Endothelial cell of umbilical vein (primary cell): Measurements from ENCODE around the gene ARID1B. TPM values are rescaled to one million over a fixed set of nuclear protein-coding genes. Genes with fewer than 3 reads are reported as not detected.

Experiments used
- BruUV-seq: library from RNA; stranded (reverse); fragments of 400-500 nt; replicated peaks from 2 replicates; lab custom pipeline; 2021; lab: Mats Ljungman, UMichigan
- CTCF ChIA-PET: fragments of 300-600, 350-600 bp; sonication (Branson Sonifier 250); formaldehyde crosslinking; loops from one replicate; lab custom pipeline; 2021; ENCODE audit warnings: antibody characterized with exemption, inconsistent platforms; lab: Charles Lee
- POLR2A ChIA-PET: fragments of 300-600, 350-600 bp; sonication (Branson Sonifier 250); formaldehyde crosslinking; loops from one replicate; lab custom pipeline; 2021; ENCODE audit warnings: antibody characterized with exemption, inconsistent platforms; lab: Charles Lee
- DNase-seq: peaks from one replicate; pipeline ENCODE4 v3.0.0-alpha.2; 2011; ENCODE audit warnings: low read depth, low spot score
- FAIRE-seq: peaks from 2 replicates; lab custom pipeline; 2011; peaks lifted over from hg19 to GRCh38; lab: Jason Lieb, UNC
- H2AFZ ChIP-seq: 2 replicates; pipeline ENCODE4 v1.6.0; 2012; ENCODE audit warnings: low read depth, low read length, control low read depth, inconsistent platforms
- H3K27ac ChIP-seq: 2 replicates; pipeline ENCODE4 v1.5.1; 2011; ENCODE audit warnings: low read depth, mild to moderate bottlenecking, control low read depth, low read length, moderate library complexity; ENCODE audit not compliant: insufficient read depth
- H3K27me3 ChIP-seq, 2 experiments: 2 replicates each; pipeline versions ENCODE4 v1.6.0 to v1.6.1; 2011; ENCODE audit warnings: low read length in 2 of 2, mixed read lengths in 1 of 2; ENCODE audit not compliant: control insufficient read depth in 2 of 2, insufficient read depth in 2 of 2
- H3K36me3 ChIP-seq, 2 experiments: 2 replicates in 1 of 2; 3 replicates in 1 of 2; pipeline ENCODE4 v1.5.1; 2011; ENCODE audit warnings: low read length in 2 of 2, mild to moderate bottlenecking in 1 of 2, moderate library complexity in 1 of 2; ENCODE audit not compliant: control insufficient read depth in 2 of 2, insufficient read depth in 2 of 2; ENCODE audit errors: extremely low read depth in 1 of 2
- H3K4me1 ChIP-seq: 3 replicates; pipeline ENCODE4 v1.5.1; 2011; ENCODE audit warnings: mild to moderate bottlenecking, low read length; ENCODE audit not compliant: control insufficient read depth, insufficient read depth; ENCODE audit errors: extremely low read depth
- H3K4me2 ChIP-seq: 2 replicates; pipeline ENCODE4 v1.6.1; 2011; ENCODE audit warnings: low read length, control low read depth, mixed read lengths; ENCODE audit not compliant: insufficient read depth
- H3K4me3 ChIP-seq, 3 experiments: fragments of 200-600 bp in 1 of 3; sonication (generic), shearing (Covaris generic) in 1 of 3; replicated peaks in 1 of 3; 2 replicates each; pipeline ENCODE4 v1.5.1; 2011 to 2016; ENCODE audit warnings: control low read depth in 3 of 3, low read length in 3 of 3, mild to moderate bottlenecking in 2 of 3, inconsistent platforms in 1 of 3, low read depth in 1 of 3, moderate library complexity in 1 of 3; ENCODE audit not compliant: insufficient read depth in 1 of 3
- H3K79me2 ChIP-seq: 2 replicates; pipeline ENCODE4 v1.6.0; 2012; ENCODE audit warnings: low read length, inconsistent platforms; ENCODE audit not compliant: control insufficient read depth, insufficient read depth
- H3K9ac ChIP-seq: replicated peaks from 2 replicates; pipeline ENCODE3; 2011; ENCODE audit warnings: low read length, control low read depth; ENCODE audit not compliant: insufficient read depth; ENCODE audit errors: extremely low read depth
- H3K9me1 ChIP-seq: replicated peaks from 3 replicates; pipeline ENCODE4 v1.6.0; 2011; ENCODE audit warnings: mild to moderate bottlenecking, low read length; ENCODE audit not compliant: control insufficient read depth, insufficient read depth; ENCODE audit errors: extremely low read depth
- H3K9me3 ChIP-seq: replicated peaks from 2 replicates; pipeline ENCODE4 v1.5.1; 2012; ENCODE audit warnings: low read length, inconsistent platforms; ENCODE audit not compliant: control insufficient read depth, insufficient read depth
- H4K20me1 ChIP-seq: replicated peaks from 2 replicates; pipeline ENCODE3; 2011; ENCODE audit warnings: mild to moderate bottlenecking, low read length; ENCODE audit not compliant: control insufficient read depth, insufficient read depth; ENCODE audit errors: extremely low read depth
- EZH2 ChIP-seq: IDR thresholded peaks from 2 replicates; pipeline ENCODE4 v1.6.1; 2012; ENCODE audit warnings: borderline replicate concordance, low read depth, mild to moderate bottlenecking, moderate library complexity, low read length, inconsistent platforms; ENCODE audit not compliant: severe bottlenecking
- FOS ChIP-seq: IDR thresholded peaks from 2 replicates; pipeline ENCODE4 v1.6.1; 2011; ENCODE audit warnings: mild to moderate bottlenecking, low read length, moderate library complexity, borderline replicate concordance; ENCODE audit not compliant: insufficient read depth
- GATA2 ChIP-seq: IDR thresholded peaks from 2 replicates; pipeline ENCODE4 v1.7.0; 2011; ENCODE audit warnings: low read depth, mild to moderate bottlenecking, moderate library complexity, mixed read lengths, low read length; ENCODE audit not compliant: insufficient read length, insufficient read depth
- JUN ChIP-seq: IDR thresholded peaks from 2 replicates; pipeline ENCODE4 v1.6.1; 2011; ENCODE audit warnings: borderline replicate concordance, low read depth; ENCODE audit not compliant: insufficient read length, insufficient read depth
- MYC ChIP-seq: IDR thresholded peaks from one replicate; pipeline ENCODE4 v1.6.1; 2011; ENCODE audit warnings: mild to moderate bottlenecking, low read depth, low read length
- POLR2A ChIP-seq: IDR thresholded peaks from 2 replicates; pipeline ENCODE4 v1.6.1; 2012; ENCODE audit warnings: low read depth, mild to moderate bottlenecking, control low read depth, low read length
- POLR2AphosphoS5 ChIP-seq: IDR thresholded peaks from 2 replicates; pipeline ENCODE4 v1.6.1; 2012; ENCODE audit warnings: low read depth, mild to moderate bottlenecking, control low read depth, low read length, moderate library complexity; ENCODE audit not compliant: insufficient read depth
- dilution Hi-C: fragments of 300-500 bp; cut with MboI; formaldehyde crosslinking; loops from one replicate; pipeline ENCODE4 v1.15.0; 2019; ENCODE audit warnings: low sequenced_read_pairs; ENCODE audit not compliant: extremely low pct_ligation_motif_present
- intact Hi-C: fragments of 100-400 bp; cut with micrococcal nuclease; formaldehyde crosslinking; loops from one replicate; pipeline ENCODE4 v1.10.0; 2022
- polyA plus RNA-seq, 4 experiments: library from polyadenylated mRNA; depleted of rRNA in 3 of 4; stranded (reverse) in 3 of 4; unstranded in 1 of 4; fragments of >200 nt; gene quantifications; 2 replicates each; pipeline versions ENCODE4 v1.2.1 to v1.2.3, GENCODE V29; 2011 to 2012; ENCODE audit warnings: missing spikeins in 1 of 4
- total RNA-seq: library from RNA; stranded (reverse); gene quantifications from 2 replicates; pipeline ENCODE4 v1.2.3, GENCODE V29; 2021
- TF ChIP-seq, protein P1 (sequence below): IDR thresholded peaks from 2 replicates; pipeline ENCODE4 v1.6.1; 2011; ENCODE audit not compliant: insufficient read depth, insufficient read length
- TF ChIP-seq, protein P2 (sequence below), 2 donors: IDR thresholded peaks; 1 replicate in 1 of 2; 2 replicates in 1 of 2; pipeline ENCODE4 v1.5.1; 2011; ENCODE audit warnings: low read length in 2 of 2, mild to moderate bottlenecking in 2 of 2, moderate library complexity in 2 of 2, control low read depth in 1 of 2, inconsistent platforms in 1 of 2, low read depth in 1 of 2; ENCODE audit not compliant: insufficient read depth in 1 of 2; ENCODE audit errors: extremely low read depth in 1 of 2

The ARID1B gene
- total and polyA plus RNA-seq, 2 donors (not counting 3 experiments of a cell fraction or from before 2014, with no cell fraction given) = 21.8 to 89.5 TPM

GRCh38 chr6:156863504-156863903 is 86.3 kb downstream of the ARID1B start:
- no peak overlapping the region for H3K27ac ChIP-seq
- no peaks in the 10 kb centered on the region for H3K9me1 ChIP-seq
- no peaks in the 10 kb centered on the region for H3K27me3 ChIP-seq
- H3K4me1 ChIP-seq = peaks cover 23% of the 10 kb centered on the region
- no peak overlapping the region for H3K9ac ChIP-seq
- ChIA-PET POLR2A (no interaction called here), CTCF (no interaction called here)
- no peaks in the 10 kb centered on the region for H3K36me3 ChIP-seq
- no peak overlapping the region for H3K4me2 ChIP-seq
- dilution Hi-C loops = no loop called here
- TF ChIP-seq POLR2AphosphoS5 (no peak), FOS (no peak), JUN (no peak), GATA2 (no peak), MYC (no peak), POLR2A (no peak), EZH2 (no peak)
- TF ChIP-seq, protein P1, sequence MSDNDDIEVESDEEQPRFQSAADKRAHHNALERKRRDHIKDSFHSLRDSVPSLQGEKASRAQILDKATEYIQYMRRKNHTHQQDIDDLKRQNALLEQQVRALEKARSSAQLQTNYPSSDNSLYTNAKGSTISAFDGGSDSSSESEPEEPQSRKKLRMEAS = no peak
- TF ChIP-seq, protein P2, sequence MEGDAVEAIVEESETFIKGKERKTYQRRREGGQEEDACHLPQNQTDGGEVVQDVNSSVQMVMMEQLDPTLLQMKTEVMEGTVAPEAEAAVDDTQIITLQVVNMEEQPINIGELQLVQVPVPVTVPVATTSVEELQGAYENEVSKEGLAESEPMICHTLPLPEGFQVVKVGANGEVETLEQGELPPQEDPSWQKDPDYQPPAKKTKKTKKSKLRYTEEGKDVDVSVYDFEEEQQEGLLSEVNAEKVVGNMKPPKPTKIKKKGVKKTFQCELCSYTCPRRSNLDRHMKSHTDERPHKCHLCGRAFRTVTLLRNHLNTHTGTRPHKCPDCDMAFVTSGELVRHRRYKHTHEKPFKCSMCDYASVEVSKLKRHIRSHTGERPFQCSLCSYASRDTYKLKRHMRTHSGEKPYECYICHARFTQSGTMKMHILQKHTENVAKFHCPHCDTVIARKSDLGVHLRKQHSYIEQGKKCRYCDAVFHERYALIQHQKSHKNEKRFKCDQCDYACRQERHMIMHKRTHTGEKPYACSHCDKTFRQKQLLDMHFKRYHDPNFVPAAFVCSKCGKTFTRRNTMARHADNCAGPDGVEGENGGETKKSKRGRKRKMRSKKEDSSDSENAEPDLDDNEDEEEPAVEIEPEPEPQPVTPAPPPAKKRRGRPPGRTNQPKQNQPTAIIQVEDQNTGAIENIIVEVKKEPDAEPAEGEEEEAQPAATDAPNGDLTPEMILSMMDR (IDR thresholded peaks at IDR 0.05; ENCODE audit: extremely low read depth in 1 of 2, insufficient read depth in 1 of 2, low read depth in 1 of 2, low read length in 2 of 2) = no peak
- DNase-seq (no peak), FAIRE-seq (no peak)
- intact Hi-C loops = loop anchor here (10.0 kb wide), 1 partner anchor 179 kb away; no protein-coding TSS in a partner anchor
- BruUV-seq = no TSS peak
- H3K4me3 ChIP-seq = no peak overlapping the region
- no peaks in the 10 kb centered on the region for H3K9me3 ChIP-seq
- peaks cover 80% of the 10 kb centered on the region for H3K79me2 ChIP-seq
- H2AFZ ChIP-seq = no peak overlapping the region
- H4K20me1 ChIP-seq = peaks cover 13% of the 10 kb centered on the region
